Measurements from ENCODE around the gene ZBTB2.

DNA sequence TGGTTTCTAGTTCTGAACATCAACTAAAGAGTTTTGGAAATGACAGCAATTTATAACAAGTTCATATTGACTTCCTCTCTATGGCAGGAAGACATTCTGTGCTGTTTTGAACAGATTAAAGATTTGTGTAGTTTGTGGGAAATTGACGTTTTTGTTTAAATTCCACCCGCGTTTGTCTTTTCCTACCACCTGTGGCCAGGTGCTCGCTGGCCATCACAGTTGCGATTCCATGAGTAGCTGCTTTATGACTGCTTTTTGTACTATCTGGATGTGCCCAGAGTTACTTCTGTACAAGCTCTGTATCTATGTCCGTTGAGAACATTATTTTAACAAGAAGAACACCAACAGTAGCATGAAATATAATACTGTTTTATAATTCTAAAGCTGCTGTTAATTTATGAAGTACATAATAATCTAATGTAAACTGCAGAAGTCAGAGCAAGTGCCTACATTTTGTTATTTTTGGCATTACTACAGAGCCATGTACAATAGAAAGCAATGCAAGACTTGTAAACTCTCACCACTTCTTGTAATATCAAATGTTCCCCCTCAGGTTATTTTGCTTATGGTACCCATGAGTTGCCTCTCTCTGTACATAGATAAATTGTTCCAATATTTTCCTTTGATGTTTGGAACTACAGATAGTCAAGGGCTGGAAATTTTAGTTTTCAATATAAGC lies 33.5 kb downstream of the ZBTB2 start:
- TF ChIP-seq CTCF (IDR thresholded peaks at IDR 0.05 in 8 of 11, conservative IDR thresholded peaks at IDR 0.05 in 3 of 11) (no peak), POLR2A (IDR thresholded peaks at IDR 0.05) (no peak)

All from spleen (tissue), 7 donors.